HepG2 (cell line): ENCODE measurements around the gene ARHGEF39. TPM values are rescaled to one million over a fixed set of nuclear protein-coding genes. Genes with fewer than 3 reads are reported as not detected.

Experiments
- CBX5 ChIP-seq: sonication (generic); formaldehyde crosslinking; IDR thresholded peaks from 2 replicates; pipeline ENCODE4 v1.4.0; 2020; ENCODE audit warnings: missing genetic modification reagents, borderline replicate concordance
- EZH2 ChIP-seq: conservative IDR thresholded peaks from 2 replicates; pipeline ENCODE4 v1.6.1; 2012; ENCODE audit warnings: mild to moderate bottlenecking, low read depth, low read length, moderate library complexity
- JUN ChIP-seq: sonication (generic); formaldehyde crosslinking; IDR thresholded peaks from 2 replicates; pipeline ENCODE4 v1.4.0; 2020; ENCODE audit warnings: mild to moderate bottlenecking, missing genetic modification reagents
- KMT2A ChIP-seq: sonication (generic); formaldehyde crosslinking; IDR thresholded peaks from 2 replicates; pipeline ENCODE4 v1.4.0; 2020; ENCODE audit warnings: missing genetic modification reagents
- MXI1 ChIP-seq: IDR thresholded peaks from 3 replicates; pipeline ENCODE4 v1.6.1; 2012; ENCODE audit warnings: low read depth, low read length, inconsistent platforms, borderline replicate concordance
- NBN ChIP-seq: fragments of 450-650 bp; conservative IDR thresholded peaks from 2 replicates; pipeline ENCODE4 v1.6.1; 2017
- SAFB2 ChIP-seq: sonication (generic); formaldehyde crosslinking; IDR thresholded peaks from 2 replicates; pipeline ENCODE4 v1.5.1; 2020; ENCODE audit warnings: missing genetic modification reagents, low read depth, mild to moderate bottlenecking, borderline replicate concordance
- SMAD9 ChIP-seq: sonication (generic); formaldehyde crosslinking; IDR thresholded peaks from 2 replicates; pipeline ENCODE4 v1.5.1; 2020; ENCODE audit warnings: mild to moderate bottlenecking, missing genetic modification reagents
- ZNF143 ChIP-seq: sonication (generic); formaldehyde crosslinking; IDR thresholded peaks from 2 replicates; pipeline ENCODE4 v1.4.0; 2020; ENCODE audit warnings: missing genetic modification reagents
- ZNF292 ChIP-seq: sonication (generic); formaldehyde crosslinking; IDR thresholded peaks from 2 replicates; pipeline ENCODE4 v1.8.1; 2022; ENCODE audit warnings: mild to moderate bottlenecking, low read depth, missing genetic modification reagents, borderline replicate concordance
- ZNF296 ChIP-seq: sonication (generic); formaldehyde crosslinking; conservative IDR thresholded peaks from 2 replicates; pipeline ENCODE4 v1.5.0; 2020; ENCODE audit warnings: mild to moderate bottlenecking, missing genetic modification reagents
- ZNF333 ChIP-seq: sonication (generic); formaldehyde crosslinking; IDR thresholded peaks from 2 replicates; pipeline ENCODE4 v1.4.0; 2020; ENCODE audit warnings: mild to moderate bottlenecking, missing genetic modification reagents, borderline replicate concordance
- ZNF572 ChIP-seq: sonication (generic); formaldehyde crosslinking; IDR thresholded peaks from 2 replicates; pipeline ENCODE4 v1.5.1; 2020; ENCODE audit warnings: mild to moderate bottlenecking, missing genetic modification reagents
- ZNF615 ChIP-seq: sonication (generic); formaldehyde crosslinking; IDR thresholded peaks from 2 replicates; pipeline ENCODE4 v1.5.0; 2020; ENCODE audit warnings: mild to moderate bottlenecking, missing genetic modification reagents, borderline replicate concordance
- polyA plus RNA-seq, 8 experiments: library from polyadenylated mRNA; depleted of rRNA in 3 of 8; stranded (reverse) in 7 of 8; unstranded in 1 of 8; fragments of >200 nt; fragmentation: Illumina TruSeq in 4 of 8; extraction: Trizol in 4 of 8; gene quantifications; 2 replicates each; pipeline versions ENCODE4 v1.2.1 to v1.2.3, GENCODE V29; 2011 to 2016; ENCODE audit warnings: low read depth in 4 of 8, missing spikeins in 1 of 8, mixed read lengths in 1 of 8; ENCODE audit not compliant: insufficient read depth in 1 of 8
- total RNA-seq, 5 experiments: library from RNA; depleted of rRNA; stranded (reverse); fragments of >200 nt; fragmentation: Illumina TruSeq; extraction: Trizol; gene quantifications; 2 replicates each; pipeline ENCODE4 v1.2.3, GENCODE V29; 2016; ENCODE audit warnings: low read depth in 1 of 5
- TF ChIP-seq, protein P1 (sequence below): sonication (generic); formaldehyde crosslinking; IDR thresholded peaks from 2 replicates; pipeline ENCODE4 v1.9.0; 2022; ENCODE audit warnings: missing genetic modification reagents, mild to moderate bottlenecking, borderline replicate concordance
- TF ChIP-seq, protein P2 (sequence below): sonication (generic); formaldehyde crosslinking; IDR thresholded peaks from 2 replicates; pipeline ENCODE4 v1.4.0; 2020; ENCODE audit warnings: missing genetic modification reagents
- TF ChIP-seq, protein P3 (sequence below): sonication (generic); formaldehyde crosslinking; IDR thresholded peaks from 2 replicates; pipeline ENCODE4 v1.4.0; 2020; ENCODE audit warnings: mild to moderate bottlenecking, low read depth, missing genetic modification reagents
- TF ChIP-seq, protein P4 (sequence below): sonication (generic); formaldehyde crosslinking; IDR thresholded peaks from 2 replicates; pipeline ENCODE4 v1.4.0; 2020; ENCODE audit warnings: low read depth, mild to moderate bottlenecking, missing genetic modification reagents
- TF ChIP-seq, protein P5 (sequence below): sonication (generic); formaldehyde crosslinking; IDR thresholded peaks from 2 replicates; pipeline ENCODE4 v1.4.0; 2020; ENCODE audit warnings: mild to moderate bottlenecking, missing genetic modification reagents
- TF ChIP-seq, protein P6 (sequence below): sonication (generic); formaldehyde crosslinking; IDR thresholded peaks from 2 replicates; pipeline ENCODE4 v1.4.0; 2020; ENCODE audit warnings: missing genetic modification reagents, low read depth, mild to moderate bottlenecking, borderline replicate concordance

Gene ARHGEF39
- total and polyA plus RNA-seq, 2 of the 13 experiments (the other 11 are each of a cell fraction or from before 2014, with no cell fraction given): 11.2 to 12.3 TPM

DNA sequence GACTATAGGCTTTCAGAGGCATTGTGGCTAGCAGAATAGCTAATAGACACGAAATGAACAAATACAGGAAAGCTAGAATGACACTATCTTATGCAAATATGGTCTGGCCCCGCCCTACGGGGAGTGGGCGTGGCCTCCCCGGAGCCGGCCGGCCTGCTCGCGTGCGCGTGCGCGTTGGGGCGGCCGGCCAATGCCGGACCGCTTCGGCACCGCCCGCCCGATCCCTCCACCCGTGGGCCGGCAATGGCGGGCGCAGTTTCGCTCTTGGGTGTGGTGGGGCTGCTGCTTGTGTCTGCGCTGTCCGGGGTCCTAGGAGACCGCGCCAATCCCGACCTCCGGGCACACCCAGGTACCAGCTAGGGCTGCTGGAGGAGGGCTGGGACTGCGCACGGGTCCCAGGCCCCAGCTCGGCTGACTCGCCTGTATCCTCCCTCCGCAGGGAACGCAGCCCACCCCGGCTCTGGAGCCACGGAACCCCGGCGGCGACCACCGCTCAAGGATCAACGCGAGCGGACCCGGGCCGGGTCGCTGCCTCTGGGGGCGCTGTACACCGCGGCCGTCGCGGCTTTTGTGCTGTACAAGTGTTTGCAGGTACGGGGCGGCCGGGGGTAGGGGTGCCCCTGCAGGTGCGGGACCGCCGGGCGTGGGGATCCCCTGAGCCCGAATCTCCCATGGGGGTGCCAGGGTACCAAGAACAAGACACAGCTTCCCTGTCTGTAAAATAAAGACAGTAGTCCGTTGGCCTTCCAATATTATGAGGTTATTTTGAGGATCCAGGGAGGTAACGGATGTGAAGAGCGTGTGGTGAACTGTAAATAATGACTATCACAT, 6.6 kb downstream of the ARHGEF39 start, which contains the start of gene CCDC107 (continued):
- TF ChIP-seq, protein P1, sequence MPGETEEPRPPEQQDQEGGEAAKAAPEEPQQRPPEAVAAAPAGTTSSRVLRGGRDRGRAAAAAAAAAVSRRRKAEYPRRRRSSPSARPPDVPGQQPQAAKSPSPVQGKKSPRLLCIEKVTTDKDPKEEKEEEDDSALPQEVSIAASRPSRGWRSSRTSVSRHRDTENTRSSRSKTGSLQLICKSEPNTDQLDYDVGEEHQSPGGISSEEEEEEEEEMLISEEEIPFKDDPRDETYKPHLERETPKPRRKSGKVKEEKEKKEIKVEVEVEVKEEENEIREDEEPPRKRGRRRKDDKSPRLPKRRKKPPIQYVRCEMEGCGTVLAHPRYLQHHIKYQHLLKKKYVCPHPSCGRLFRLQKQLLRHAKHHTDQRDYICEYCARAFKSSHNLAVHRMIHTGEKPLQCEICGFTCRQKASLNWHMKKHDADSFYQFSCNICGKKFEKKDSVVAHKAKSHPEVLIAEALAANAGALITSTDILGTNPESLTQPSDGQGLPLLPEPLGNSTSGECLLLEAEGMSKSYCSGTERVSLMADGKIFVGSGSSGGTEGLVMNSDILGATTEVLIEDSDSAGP (CRISPR knock-in tag): peak; percentile 88
- TF ChIP-seq, protein P2, sequence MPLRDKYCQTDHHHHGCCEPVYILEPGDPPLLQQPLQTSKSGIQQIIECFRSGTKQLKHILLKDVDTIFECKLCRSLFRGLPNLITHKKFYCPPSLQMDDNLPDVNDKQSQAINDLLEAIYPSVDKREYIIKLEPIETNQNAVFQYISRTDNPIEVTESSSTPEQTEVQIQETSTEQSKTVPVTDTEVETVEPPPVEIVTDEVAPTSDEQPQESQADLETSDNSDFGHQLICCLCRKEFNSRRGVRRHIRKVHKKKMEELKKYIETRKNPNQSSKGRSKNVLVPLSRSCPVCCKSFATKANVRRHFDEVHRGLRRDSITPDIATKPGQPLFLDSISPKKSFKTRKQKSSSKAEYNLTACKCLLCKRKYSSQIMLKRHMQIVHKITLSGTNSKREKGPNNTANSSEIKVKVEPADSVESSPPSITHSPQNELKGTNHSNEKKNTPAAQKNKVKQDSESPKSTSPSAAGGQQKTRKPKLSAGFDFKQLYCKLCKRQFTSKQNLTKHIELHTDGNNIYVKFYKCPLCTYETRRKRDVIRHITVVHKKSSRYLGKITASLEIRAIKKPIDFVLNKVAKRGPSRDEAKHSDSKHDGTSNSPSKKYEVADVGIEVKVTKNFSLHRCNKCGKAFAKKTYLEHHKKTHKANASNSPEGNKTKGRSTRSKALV (CRISPR knock-in tag): no peak
- TF ChIP-seq KMT2A (no peak), SAFB2 (CRISPR knock-in tag) (no peak; the same call in 1 of the 2 replicates), ZNF292 (CRISPR knock-in tag) (no peak), ZNF333 (CRISPR knock-in tag) (peak; percentile 71; the same call in 1 of the 2 replicates), ZNF572 (CRISPR knock-in tag) (no peak), ZNF143 (no peak), EZH2 (no peak), ZNF615 (CRISPR knock-in tag) (peak; percentile 90; the same call in 1 of the 2 replicates), ZNF296 (CRISPR knock-in tag) (no peak), MXI1 (peak; percentile 22; the same call in 2 of the 3 replicates), NBN (no peak), CBX5 (CRISPR knock-in tag) (peak; percentile 52; the same call in 1 of the 2 replicates), JUN (CRISPR knock-in tag) (no peak), SMAD9 (CRISPR knock-in tag) (no peak)
- TF ChIP-seq, protein P3, sequence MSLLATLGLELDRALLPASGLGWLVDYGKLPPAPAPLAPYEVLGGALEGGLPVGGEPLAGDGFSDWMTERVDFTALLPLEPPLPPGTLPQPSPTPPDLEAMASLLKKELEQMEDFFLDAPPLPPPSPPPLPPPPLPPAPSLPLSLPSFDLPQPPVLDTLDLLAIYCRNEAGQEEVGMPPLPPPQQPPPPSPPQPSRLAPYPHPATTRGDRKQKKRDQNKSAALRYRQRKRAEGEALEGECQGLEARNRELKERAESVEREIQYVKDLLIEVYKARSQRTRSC (CRISPR knock-in tag): no peak; the same call in 1 of the 2 replicates
- TF ChIP-seq, protein P4, sequence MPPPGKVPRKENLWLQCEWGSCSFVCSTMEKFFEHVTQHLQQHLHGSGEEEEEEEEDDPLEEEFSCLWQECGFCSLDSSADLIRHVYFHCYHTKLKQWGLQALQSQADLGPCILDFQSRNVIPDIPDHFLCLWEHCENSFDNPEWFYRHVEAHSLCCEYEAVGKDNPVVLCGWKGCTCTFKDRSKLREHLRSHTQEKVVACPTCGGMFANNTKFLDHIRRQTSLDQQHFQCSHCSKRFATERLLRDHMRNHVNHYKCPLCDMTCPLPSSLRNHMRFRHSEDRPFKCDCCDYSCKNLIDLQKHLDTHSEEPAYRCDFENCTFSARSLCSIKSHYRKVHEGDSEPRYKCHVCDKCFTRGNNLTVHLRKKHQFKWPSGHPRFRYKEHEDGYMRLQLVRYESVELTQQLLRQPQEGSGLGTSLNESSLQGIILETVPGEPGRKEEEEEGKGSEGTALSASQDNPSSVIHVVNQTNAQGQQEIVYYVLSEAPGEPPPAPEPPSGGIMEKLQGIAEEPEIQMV: no peak; the same call in 1 of the 2 replicates
- TF ChIP-seq, protein P5, sequence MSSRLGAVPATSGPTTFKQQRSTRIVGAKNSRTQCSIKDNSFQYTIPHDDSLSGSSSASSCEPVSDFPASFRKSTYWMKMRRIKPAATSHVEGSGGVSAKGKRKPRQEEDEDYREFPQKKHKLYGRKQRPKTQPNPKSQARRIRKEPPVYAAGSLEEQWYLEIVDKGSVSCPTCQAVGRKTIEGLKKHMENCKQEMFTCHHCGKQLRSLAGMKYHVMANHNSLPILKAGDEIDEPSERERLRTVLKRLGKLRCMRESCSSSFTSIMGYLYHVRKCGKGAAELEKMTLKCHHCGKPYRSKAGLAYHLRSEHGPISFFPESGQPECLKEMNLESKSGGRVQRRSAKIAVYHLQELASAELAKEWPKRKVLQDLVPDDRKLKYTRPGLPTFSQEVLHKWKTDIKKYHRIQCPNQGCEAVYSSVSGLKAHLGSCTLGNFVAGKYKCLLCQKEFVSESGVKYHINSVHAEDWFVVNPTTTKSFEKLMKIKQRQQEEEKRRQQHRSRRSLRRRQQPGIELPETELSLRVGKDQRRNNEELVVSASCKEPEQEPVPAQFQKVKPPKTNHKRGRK (CRISPR knock-in tag): no peak
- TF ChIP-seq, protein P6, sequence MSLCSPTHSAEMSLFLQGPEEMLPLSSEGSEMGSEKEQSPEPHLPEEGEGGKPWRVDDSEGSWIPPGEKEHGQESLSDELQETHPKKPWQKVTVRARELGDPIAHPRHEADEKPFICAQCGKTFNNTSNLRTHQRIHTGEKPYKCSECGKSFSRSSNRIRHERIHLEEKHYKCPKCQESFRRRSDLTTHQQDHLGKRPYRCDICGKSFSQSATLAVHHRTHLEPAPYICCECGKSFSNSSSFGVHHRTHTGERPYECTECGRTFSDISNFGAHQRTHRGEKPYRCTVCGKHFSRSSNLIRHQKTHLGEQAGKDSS (CRISPR knock-in tag): no peak
